GM18907 (cell line): ENCODE results near the gene GPER1.
"Not testable (repeated sequence)": the region's sequence is repeated elsewhere in the genome, so short reads cannot be mapped to it uniquely, and the experiment has no call there.

Source experiments
- ATAC-seq: cut with Tn5 transposase; IDR thresholded peaks from one replicate; pipeline ENCODE4 v1.9.1; 2021; ENCODE audit warnings: mild to moderate bottlenecking, moderate library complexity; ENCODE audit not compliant: unreplicated experiment

The GPER1 gene

GRCh38 chr7:1116383-1117008 lies 28.6 kb downstream of the GPER1 start:
- not testable (repeated sequence) for ATAC-seq

GRCh38 chr7:1117321-1117928 lies 29.5 kb downstream of the GPER1 start:
- ATAC-seq = no peak

- ATAC-seq = no peak
Measured at GRCh38 chr7:1119201-1119600, 31.3 kb downstream of the GPER1 start.

- ATAC-seq = no peak
Measured at GRCh38 chr7:1120791-1121190, 32.9 kb downstream of the GPER1 start.

- ATAC-seq = no peak
Measured at GRCh38 chr7:1121476-1121875, 33.6 kb downstream of the GPER1 start.

GRCh38 chr7:1121886-1122831 lies 34.2 kb downstream of the GPER1 start:
- ATAC-seq = no peak

- no peak for ATAC-seq
Measured at GRCh38 chr7:1122832-1123501, 35.1 kb downstream of the GPER1 start.

GRCh38 chr7:1123715-1124114 lies 35.8 kb downstream of the GPER1 start:
- ATAC-seq = no peak

- no peak for ATAC-seq
Measured at GRCh38 chr7:1124164-1124563, 36.3 kb downstream of the GPER1 start.

GRCh38 chr7:1124816-1125602 lies 37.1 kb downstream of the GPER1 start:
- ATAC-seq = no peak

- no peak for ATAC-seq
Measured at GRCh38 chr7:1125603-1125969, 37.7 kb downstream of the GPER1 start.

GRCh38 chr7:1127001-1127400 lies 39.1 kb downstream of the GPER1 start:
- no peak for ATAC-seq

- no peak for ATAC-seq
Measured at GRCh38 chr7:1129431-1129830, 41.5 kb downstream of the GPER1 start.

- ATAC-seq = no peak
Measured at GRCh38 chr7:1130021-1130990, 42.4 kb downstream of the GPER1 start.

- no peak for ATAC-seq
Measured at GRCh38 chr7:1131471-1132265, 43.8 kb downstream of the GPER1 start.

GRCh38 chr7:1134951-1135350 lies 47.0 kb downstream of the GPER1 start:
- ATAC-seq = no peak

- no peak for ATAC-seq
Measured at GRCh38 chr7:1136841-1137516, 49.1 kb downstream of the GPER1 start.
